Measurements from ENCODE around the gene NES.

NES gene

GRCh38 chr1:156677616-156678596 is 699 bp upstream of the NES start:
- H3K4me3 ChIP-seq (ENCODE audit: low read length) = peak overlapping the region; percentile 33
- peak; percentile 81 for DNase-seq (ENCODE audit: low read depth)
- peak; percentile 93 for TF ChIP-seq CTCF (conservative IDR thresholded peaks at IDR 0.05; ENCODE audit: low read length)

- DNase-seq (ENCODE audit: low read depth) = no peak
- peak overlapping the region; percentile 41 for H3K4me3 ChIP-seq (ENCODE audit: low read length)
- no peak for TF ChIP-seq CTCF (conservative IDR thresholded peaks at IDR 0.05; ENCODE audit: low read length)
These were observed 940 bp downstream of the NES start for GRCh38 chr1:156676114-156676819.

- no peak for DNase-seq (ENCODE audit: low read depth)
- TF ChIP-seq CTCF (conservative IDR thresholded peaks at IDR 0.05; ENCODE audit: low read length) = no peak
- H3K4me3 ChIP-seq (ENCODE audit: low read length) = peak overlapping the region; percentile 41
These were observed 1.7 kb downstream of the NES start for GRCh38 chr1:156675210-156676113.

GRCh38 chr1:156673387-156674121 is 3.7 kb downstream of the NES start:
- H3K4me3 ChIP-seq (ENCODE audit: low read length) = no peak overlapping the region
- no peak for DNase-seq (ENCODE audit: low read depth)

GRCh38 chr1:156671804-156672203 is 5.4 kb downstream of the NES start:
- no peak for TF ChIP-seq CTCF (conservative IDR thresholded peaks at IDR 0.05; ENCODE audit: low read length)
- no peak for DNase-seq (ENCODE audit: low read depth)
- no peak overlapping the region for H3K4me3 ChIP-seq (ENCODE audit: low read length)

More at GRCh38 chr1:156673387-156674121, 3.7 kb downstream of the NES start:
- TF ChIP-seq CTCF (conservative IDR thresholded peaks at IDR 0.05; ENCODE audit: low read length) = no peak

- no peak overlapping the region for H3K4me3 ChIP-seq (ENCODE audit: low read length)
- no peak for TF ChIP-seq CTCF (conservative IDR thresholded peaks at IDR 0.05; ENCODE audit: low read length)
- DNase-seq (ENCODE audit: low read depth) = no peak
These were observed 6.4 kb downstream of the NES start for GRCh38 chr1:156670791-156671190.

All from AG10803 (cell line).